Progenitor cell of endocrine pancreas (in vitro differentiated cells): ENCODE results near the gene ZFP42. TPM values are rescaled to one million over a fixed set of nuclear protein-coding genes. Genes with fewer than 3 reads are reported as not detected.

ENCODE experiments used
- DNase-seq: peaks from one replicate; pipeline ENCODE4 v3.0.0; 2021; ENCODE audit warnings: low spot score; ENCODE audit not compliant: unreplicated experiment
- H3K27ac Mint-ChIP-seq: 2 replicates; pipeline ENCODE4 v1.8.0; 2021; ENCODE audit warnings: mild to moderate bottlenecking, moderate library complexity, mixed read lengths
- H3K27me3 Mint-ChIP-seq: 2 replicates; pipeline ENCODE4 v1.8.0; 2021; ENCODE audit warnings: mixed read lengths
- H3K36me3 Mint-ChIP-seq: 2 replicates; pipeline ENCODE4 v1.8.0; 2022; ENCODE audit warnings: mixed read lengths; ENCODE audit not compliant: insufficient read depth
- H3K4me1 Mint-ChIP-seq: 2 replicates; pipeline ENCODE4 v1.8.0; 2021; ENCODE audit warnings: low read depth, mixed read lengths
- H3K4me3 Mint-ChIP-seq: 2 replicates; pipeline ENCODE4 v1.8.0; 2021; ENCODE audit warnings: low read depth, mild to moderate bottlenecking, moderate library complexity, mixed read lengths
- H3K9me3 Mint-ChIP-seq: 2 replicates; pipeline ENCODE4 v1.8.0; 2021; ENCODE audit warnings: low read depth, mixed read lengths
- long read RNA-seq: library from polyadenylated mRNA; unstranded; transcript quantifications from one replicate; pipeline ENCODE4 v2.0.0, GENCODE V29; 2020
- total RNA-seq: library from RNA; stranded (reverse); gene quantifications from 2 replicates; pipeline ENCODE4 v1.2.1, GENCODE V29; 2021
- TF ChIP-seq, protein P1 (sequence below): fragments of 200-600 bp; sonication (generic); IDR thresholded peaks from one replicate; pipeline ENCODE4 v1.5.0; 2021; ENCODE audit warnings: antibody characterized with exemption, mild to moderate bottlenecking; ENCODE audit not compliant: unreplicated experiment

Gene ZFP42
- 3.9 and 5.5 TPM in 2 replicates for total RNA-seq
- long read RNA-seq, transcript ZFP42-202 (3 exons, 2,480 nt), result major isoform, 15 of 37 reads
- long read RNA-seq, partial matches to known transcripts, result 0 of 37 reads
- long read RNA-seq, other reads (novel, unspliced or antisense), result 21 of 37 reads

DNA sequence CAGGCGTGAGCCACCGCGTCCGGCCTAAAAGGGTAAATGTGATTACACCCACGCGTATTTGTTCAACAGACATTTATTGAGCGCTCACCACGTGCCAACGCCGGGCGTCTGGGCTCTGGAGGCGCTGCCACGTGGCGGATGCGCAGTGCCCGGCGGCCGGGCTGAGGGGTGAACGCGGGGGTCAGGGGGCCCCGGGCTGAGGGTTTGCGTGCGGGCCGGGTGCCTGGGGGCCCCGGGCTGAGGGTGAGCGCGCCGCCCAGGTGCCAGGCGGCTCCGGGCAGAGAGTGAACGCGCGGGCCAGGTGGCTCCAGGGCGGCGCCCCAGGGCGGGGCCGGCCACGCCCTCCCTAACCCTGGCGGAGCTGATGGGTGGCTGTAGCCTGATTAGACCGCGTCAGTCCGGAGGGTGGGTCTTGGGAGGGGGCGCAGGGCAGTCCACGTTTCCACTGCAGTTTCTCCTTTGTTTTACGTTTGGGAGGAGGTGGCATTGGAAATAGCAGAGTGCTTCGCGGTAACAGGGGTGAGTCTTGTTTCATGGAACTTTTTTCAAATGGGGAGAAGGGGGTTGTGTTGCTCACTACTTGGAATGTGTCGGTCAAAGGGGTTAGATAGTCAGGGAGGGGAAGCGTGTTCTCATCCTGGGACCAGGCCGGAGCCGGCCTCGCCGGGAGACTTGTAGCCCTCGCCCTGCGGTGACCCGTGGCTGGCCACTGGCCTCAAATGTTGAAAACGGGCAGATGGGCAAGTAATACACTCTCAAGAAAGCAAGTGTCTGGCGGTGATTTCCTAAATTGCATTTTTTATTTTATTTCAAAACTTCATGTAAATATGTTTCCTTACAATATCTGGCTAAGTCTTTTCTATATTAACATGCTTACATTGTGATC, at the start of gene ZFP42:
TSS of gene ZFP42 (plus strand) at position 450 of the 886 bp plus-strand sequence. CDS start 7,037 bp downstream, outside the sequence.
- Mint-ChIP-seq H3K4me1 (peaks cover 9% of the 10 kb centered on the region), H3K27me3 (peaks cover 25% of the 10 kb centered on the region), H3K36me3 (peaks cover 10% of the 10 kb centered on the region), H3K27ac (peak within 1 kb of the TSS; percentile 64), H3K9me3 (peaks cover 9% of the 10 kb centered on the region), H3K4me3 (peak within 1 kb of the TSS; percentile 78)
- DNase-seq, result no peak
- TF ChIP-seq, protein P1, sequence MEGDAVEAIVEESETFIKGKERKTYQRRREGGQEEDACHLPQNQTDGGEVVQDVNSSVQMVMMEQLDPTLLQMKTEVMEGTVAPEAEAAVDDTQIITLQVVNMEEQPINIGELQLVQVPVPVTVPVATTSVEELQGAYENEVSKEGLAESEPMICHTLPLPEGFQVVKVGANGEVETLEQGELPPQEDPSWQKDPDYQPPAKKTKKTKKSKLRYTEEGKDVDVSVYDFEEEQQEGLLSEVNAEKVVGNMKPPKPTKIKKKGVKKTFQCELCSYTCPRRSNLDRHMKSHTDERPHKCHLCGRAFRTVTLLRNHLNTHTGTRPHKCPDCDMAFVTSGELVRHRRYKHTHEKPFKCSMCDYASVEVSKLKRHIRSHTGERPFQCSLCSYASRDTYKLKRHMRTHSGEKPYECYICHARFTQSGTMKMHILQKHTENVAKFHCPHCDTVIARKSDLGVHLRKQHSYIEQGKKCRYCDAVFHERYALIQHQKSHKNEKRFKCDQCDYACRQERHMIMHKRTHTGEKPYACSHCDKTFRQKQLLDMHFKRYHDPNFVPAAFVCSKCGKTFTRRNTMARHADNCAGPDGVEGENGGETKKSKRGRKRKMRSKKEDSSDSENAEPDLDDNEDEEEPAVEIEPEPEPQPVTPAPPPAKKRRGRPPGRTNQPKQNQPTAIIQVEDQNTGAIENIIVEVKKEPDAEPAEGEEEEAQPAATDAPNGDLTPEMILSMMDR, result no peak

- TF ChIP-seq, protein P1, result no peak
These were observed 34.4 kb upstream of the ZFP42 start for GRCh38 chr4:187961171-187961570.

DNA sequence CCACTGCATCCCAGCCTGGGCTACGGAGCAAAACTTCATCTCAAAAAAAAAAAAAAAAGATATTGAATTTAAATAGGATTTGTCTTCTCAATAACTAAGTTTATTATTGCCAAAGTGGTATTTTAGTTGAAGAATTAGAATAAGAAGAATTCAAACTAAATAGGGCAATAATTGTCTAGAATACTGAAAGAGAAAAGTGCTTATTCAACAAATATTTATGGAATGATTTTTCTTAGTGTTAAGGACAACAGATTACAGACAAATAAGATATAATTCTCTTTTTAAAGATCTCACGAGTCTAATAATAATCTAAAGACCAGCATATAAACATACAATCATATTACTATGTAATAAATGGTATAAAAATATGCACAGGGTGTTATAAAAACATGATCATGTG, 33.6 kb upstream of the ZFP42 start:
- DNase-seq, result no peak
- Mint-ChIP-seq H3K4me1 (peaks cover 6% of the 10 kb centered on the region), H3K27ac (no peak overlapping the region), H3K9me3 (peaks cover 3% of the 10 kb centered on the region), H3K4me3 (no peak overlapping the region), H3K36me3 (no peaks in the 10 kb centered on the region), H3K27me3 (peaks cover 5% of the 10 kb centered on the region)
- TF ChIP-seq, protein P1, result no peak

More at GRCh38 chr4:187961171-187961570, 34.4 kb upstream of the ZFP42 start:
- peaks cover 5% of the 10 kb centered on the region for H3K27me3 Mint-ChIP-seq
- no peak overlapping the region for H3K27ac Mint-ChIP-seq
- no peaks in the 10 kb centered on the region for H3K36me3 Mint-ChIP-seq
- H3K9me3 Mint-ChIP-seq, result peaks cover 3% of the 10 kb centered on the region
- DNase-seq, result no peak
- no peak overlapping the region for H3K4me3 Mint-ChIP-seq
- peaks cover 6% of the 10 kb centered on the region for H3K4me1 Mint-ChIP-seq

- Mint-ChIP-seq H3K4me3 (no peak overlapping the region), H3K4me1 (peaks cover 6% of the 10 kb centered on the region), H3K27me3 (peaks cover 5% of the 10 kb centered on the region), H3K36me3 (no peaks in the 10 kb centered on the region), H3K9me3 (no peaks in the 10 kb centered on the region), H3K27ac (no peak overlapping the region)
- DNase-seq, result no peak
- TF ChIP-seq, protein P1, result no peak
These were observed 32.6 kb upstream of the ZFP42 start for GRCh38 chr4:187962926-187963325.

DNA sequence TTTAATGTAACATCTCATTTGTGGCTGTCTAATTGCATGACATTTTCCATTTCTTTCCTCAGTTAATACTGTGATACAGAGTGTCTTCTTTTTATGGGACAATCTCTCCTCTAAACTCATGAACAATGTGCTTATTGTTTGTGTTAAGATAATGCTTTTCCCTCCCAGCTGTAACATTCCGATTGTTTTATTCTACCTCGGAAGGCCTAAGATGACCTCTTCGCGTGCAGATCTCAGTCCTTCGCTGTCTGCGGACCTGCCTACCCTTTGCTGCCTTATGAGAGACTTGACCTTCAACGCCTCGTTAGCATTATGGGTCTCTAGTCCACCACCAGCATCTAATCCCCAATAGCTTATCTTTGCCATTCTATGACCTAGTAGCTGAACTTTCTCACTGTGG, 29.8 kb upstream of the ZFP42 start:
- H3K27me3 Mint-ChIP-seq, result peaks cover 5% of the 10 kb centered on the region
- no peaks in the 10 kb centered on the region for H3K9me3 Mint-ChIP-seq
- peaks cover 6% of the 10 kb centered on the region for H3K4me1 Mint-ChIP-seq
- H3K27ac Mint-ChIP-seq, result no peak overlapping the region
- H3K4me3 Mint-ChIP-seq, result no peak overlapping the region
- TF ChIP-seq, protein P1, result no peak
- H3K36me3 Mint-ChIP-seq, result no peaks in the 10 kb centered on the region
- DNase-seq, result no peak
